Calu3 (cell line): ENCODE data around the gene ADGRF3. TPM values are rescaled to one million over a fixed set of nuclear protein-coding genes. Genes with fewer than 3 reads are reported as not detected.

ENCODE experiments used
- BruUV-seq: library from RNA; stranded (reverse); fragments of 400-500 nt; replicated peaks from 2 replicates; lab custom pipeline; 2021; lab: Mats Ljungman, UMichigan
- CTCF ChIA-PET: fragments of 300-600 bp; sonication (Branson Sonifier 250); formaldehyde crosslinking; loops from one replicate; lab custom pipeline; 2022; ENCODE audit warnings: antibody characterized with exemption; lab: Charles Lee
- DNase-seq: peaks from one replicate; pipeline ENCODE4 v3.0.0; 2022
- H3K27ac Mint-ChIP-seq: one replicate; pipeline ENCODE4 v1.8.0; 2022; ENCODE audit warnings: mixed read lengths; ENCODE audit not compliant: unreplicated experiment
- H3K27me3 Mint-ChIP-seq: one replicate; pipeline ENCODE4 v1.8.0; 2022; ENCODE audit warnings: mixed read lengths; ENCODE audit not compliant: unreplicated experiment
- H3K36me3 Mint-ChIP-seq: one replicate; pipeline ENCODE4 v1.8.0; 2022; ENCODE audit warnings: mild to moderate bottlenecking, moderate library complexity, mixed read lengths; ENCODE audit not compliant: insufficient read depth, unreplicated experiment
- H3K4me1 Mint-ChIP-seq: one replicate; pipeline ENCODE4 v1.8.0; 2022; ENCODE audit warnings: mild to moderate bottlenecking, low read depth, mixed read lengths; ENCODE audit not compliant: unreplicated experiment
- H3K4me3 Mint-ChIP-seq: one replicate; pipeline ENCODE4 v1.8.0; 2022; ENCODE audit warnings: mild to moderate bottlenecking, low read depth, moderate library complexity, mixed read lengths; ENCODE audit not compliant: unreplicated experiment
- H3K9me3 Mint-ChIP-seq: one replicate; pipeline ENCODE4 v1.8.0; 2022; ENCODE audit warnings: low read depth, mixed read lengths; ENCODE audit not compliant: unreplicated experiment
- CTCF ChIP-seq: fragments of 200-600 bp; IDR thresholded peaks from one replicate; pipeline ENCODE4 v1.8.0; 2022; ENCODE audit warnings: antibody characterized with exemption; ENCODE audit not compliant: unreplicated experiment
- intact Hi-C: fragments of 100-400 bp; cut with micrococcal nuclease; formaldehyde crosslinking; loops from one replicate; pipeline ENCODE4 v1.10.0; 2022; ENCODE audit not compliant: unreplicated experiment
- total RNA-seq: library from RNA; stranded (reverse); gene quantifications from 2 replicates; pipeline ENCODE4 v1.2.3, GENCODE V29; 2022

ADGRF3 gene
- total RNA-seq, 1 experiment from 2014 or later = 0.59 TPM

GRCh38 chr2:26285931-26286330 lies 60.7 kb downstream of the ADGRF3 start:
- intact Hi-C loops = no loop called here
- BruUV-seq = no TSS peak
- peaks cover 27% of the 10 kb centered on the region for H3K36me3 Mint-ChIP-seq
- CTCF ChIA-PET = interaction anchor here (0.6 kb wide), 1 partner anchor 48 kb away, joined by 4 read pairs; no protein-coding TSS in a partner anchor
- no peak overlapping the region for H3K4me3 Mint-ChIP-seq
- H3K9me3 Mint-ChIP-seq = no peaks in the 10 kb centered on the region
- no peak for TF ChIP-seq CTCF
- peaks cover 15% of the 10 kb centered on the region for H3K4me1 Mint-ChIP-seq
- H3K27ac Mint-ChIP-seq = no peak overlapping the region
- DNase-seq = no peak
- H3K27me3 Mint-ChIP-seq = no peaks in the 10 kb centered on the region

GRCh38 chr2:26284132-26284531 lies 62.5 kb downstream of the ADGRF3 start:
- CTCF ChIA-PET = no interaction called here
- H3K27ac Mint-ChIP-seq = no peak overlapping the region

GRCh38 chr2:26283606-26284005 lies 63.0 kb downstream of the ADGRF3 start:
- no peak for DNase-seq
- CTCF ChIA-PET = no interaction called here
- H3K4me3 Mint-ChIP-seq = no peak overlapping the region
- peaks cover 45% of the 10 kb centered on the region for H3K36me3 Mint-ChIP-seq
- H3K27me3 Mint-ChIP-seq = no peaks in the 10 kb centered on the region
- no peak overlapping the region for H3K27ac Mint-ChIP-seq
- no peaks in the 10 kb centered on the region for H3K9me3 Mint-ChIP-seq
- TF ChIP-seq CTCF = no peak
- intact Hi-C loops = no loop called here
- no TSS peak for BruUV-seq
- H3K4me1 Mint-ChIP-seq = peaks cover 17% of the 10 kb centered on the region

More at GRCh38 chr2:26284132-26284531, 62.5 kb downstream of the ADGRF3 start:
- Mint-ChIP-seq H3K36me3 (peaks cover 40% of the 10 kb centered on the region), H3K27me3 (no peaks in the 10 kb centered on the region), H3K4me3 (no peak overlapping the region), H3K4me1 (peaks cover 17% of the 10 kb centered on the region), H3K9me3 (no peaks in the 10 kb centered on the region)
- no peak for TF ChIP-seq CTCF
- no TSS peak for BruUV-seq
- no peak for DNase-seq
- intact Hi-C loops = no loop called here

- Mint-ChIP-seq H3K27me3 (no peaks in the 10 kb centered on the region), H3K4me1 (peaks cover 17% of the 10 kb centered on the region), H3K27ac (no peak overlapping the region), H3K4me3 (no peak overlapping the region), H3K36me3 (peaks cover 45% of the 10 kb centered on the region), H3K9me3 (no peaks in the 10 kb centered on the region)
- no peak for TF ChIP-seq CTCF
- DNase-seq = no peak
- no TSS peak for BruUV-seq
- CTCF ChIA-PET = no interaction called here
- intact Hi-C loops = no loop called here
Observed at GRCh38 chr2:26281226-26281625, 65.4 kb downstream of the ADGRF3 start.
